Measurements from ENCODE around the gene GABBR2.
"Not testable (repeated sequence)": the region's sequence is repeated elsewhere in the genome, so short reads cannot be mapped to it uniquely, and the experiment has no call there.

The GABBR2 gene

DNA sequence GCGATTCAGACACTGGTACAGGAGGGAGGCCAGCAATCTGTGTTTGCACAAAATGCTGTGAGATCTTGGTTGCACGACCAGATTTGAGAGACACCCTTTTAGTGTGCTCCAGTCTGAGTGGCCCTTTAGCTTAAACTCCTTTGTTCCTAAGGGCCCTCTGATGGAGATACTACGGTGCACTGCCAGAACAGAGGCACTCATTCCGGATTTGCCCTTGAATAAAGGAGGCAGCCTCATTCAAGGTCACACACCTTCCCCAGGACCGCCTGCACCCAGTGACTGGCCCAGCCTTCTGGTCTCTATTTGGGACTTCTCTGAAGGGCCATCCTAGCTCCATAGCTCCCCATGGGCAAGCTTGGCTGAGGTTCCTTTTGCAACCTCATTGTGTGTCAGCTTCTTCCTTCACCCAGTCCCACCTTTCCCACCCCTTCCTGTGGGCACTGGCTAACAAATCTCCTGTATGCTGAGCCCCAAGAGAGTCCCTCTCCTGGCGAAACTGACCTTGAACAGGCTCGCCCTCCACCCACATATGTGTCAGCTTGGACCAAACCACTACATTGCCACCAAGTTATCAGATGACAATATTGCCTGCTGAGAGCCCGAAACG is 191.7 kb downstream of the GABBR2 start:
- Histone ChIP-seq H3K9me3 (ENCODE audit: severe bottlenecking) (no peaks in the 10 kb centered on the region), H3K27me3 (ENCODE audit: insufficient read depth, poor library complexity, severe bottlenecking) (no peaks in the 10 kb centered on the region), H3K4me1 (ENCODE audit: insufficient read depth, poor library complexity, severe bottlenecking) (peaks cover 4% of the 10 kb centered on the region), H3K27ac (ENCODE audit: poor library complexity, severe bottlenecking) (no peak overlapping the region), H3K4me3 (ENCODE audit: severe bottlenecking) (no peak overlapping the region), H3K36me3 (ENCODE audit: low read depth) (no peaks in the 10 kb centered on the region)
- TF ChIP-seq, protein P1, sequence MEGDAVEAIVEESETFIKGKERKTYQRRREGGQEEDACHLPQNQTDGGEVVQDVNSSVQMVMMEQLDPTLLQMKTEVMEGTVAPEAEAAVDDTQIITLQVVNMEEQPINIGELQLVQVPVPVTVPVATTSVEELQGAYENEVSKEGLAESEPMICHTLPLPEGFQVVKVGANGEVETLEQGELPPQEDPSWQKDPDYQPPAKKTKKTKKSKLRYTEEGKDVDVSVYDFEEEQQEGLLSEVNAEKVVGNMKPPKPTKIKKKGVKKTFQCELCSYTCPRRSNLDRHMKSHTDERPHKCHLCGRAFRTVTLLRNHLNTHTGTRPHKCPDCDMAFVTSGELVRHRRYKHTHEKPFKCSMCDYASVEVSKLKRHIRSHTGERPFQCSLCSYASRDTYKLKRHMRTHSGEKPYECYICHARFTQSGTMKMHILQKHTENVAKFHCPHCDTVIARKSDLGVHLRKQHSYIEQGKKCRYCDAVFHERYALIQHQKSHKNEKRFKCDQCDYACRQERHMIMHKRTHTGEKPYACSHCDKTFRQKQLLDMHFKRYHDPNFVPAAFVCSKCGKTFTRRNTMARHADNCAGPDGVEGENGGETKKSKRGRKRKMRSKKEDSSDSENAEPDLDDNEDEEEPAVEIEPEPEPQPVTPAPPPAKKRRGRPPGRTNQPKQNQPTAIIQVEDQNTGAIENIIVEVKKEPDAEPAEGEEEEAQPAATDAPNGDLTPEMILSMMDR (IDR thresholded peaks at IDR 0.05; ENCODE audit: poor library complexity, severe bottlenecking): no peak
- DNase-seq (ENCODE audit: low spot score) (no peak), ATAC-seq (ENCODE audit: low read depth) (no peak)

- no peaks in the 10 kb centered on the region for H3K9me3 ChIP-seq (ENCODE audit: severe bottlenecking)
- no peak overlapping the region for H3K4me3 ChIP-seq (ENCODE audit: severe bottlenecking)
- peaks cover 4% of the 10 kb centered on the region for H3K4me1 ChIP-seq (ENCODE audit: insufficient read depth, poor library complexity, severe bottlenecking)
- DNase-seq (ENCODE audit: low spot score) (no peak), ATAC-seq (ENCODE audit: low read depth) (no peak)
- no peaks in the 10 kb centered on the region for H3K27me3 ChIP-seq (ENCODE audit: insufficient read depth, poor library complexity, severe bottlenecking)
- H3K36me3 ChIP-seq (ENCODE audit: low read depth): no peaks in the 10 kb centered on the region
- TF ChIP-seq, protein P1 (IDR thresholded peaks at IDR 0.05; ENCODE audit: poor library complexity, severe bottlenecking): no peak
- no peak overlapping the region for H3K27ac ChIP-seq (ENCODE audit: poor library complexity, severe bottlenecking)
Observed at GRCh38 chr9:98516205-98516896, 192.4 kb downstream of the GABBR2 start.

DNA sequence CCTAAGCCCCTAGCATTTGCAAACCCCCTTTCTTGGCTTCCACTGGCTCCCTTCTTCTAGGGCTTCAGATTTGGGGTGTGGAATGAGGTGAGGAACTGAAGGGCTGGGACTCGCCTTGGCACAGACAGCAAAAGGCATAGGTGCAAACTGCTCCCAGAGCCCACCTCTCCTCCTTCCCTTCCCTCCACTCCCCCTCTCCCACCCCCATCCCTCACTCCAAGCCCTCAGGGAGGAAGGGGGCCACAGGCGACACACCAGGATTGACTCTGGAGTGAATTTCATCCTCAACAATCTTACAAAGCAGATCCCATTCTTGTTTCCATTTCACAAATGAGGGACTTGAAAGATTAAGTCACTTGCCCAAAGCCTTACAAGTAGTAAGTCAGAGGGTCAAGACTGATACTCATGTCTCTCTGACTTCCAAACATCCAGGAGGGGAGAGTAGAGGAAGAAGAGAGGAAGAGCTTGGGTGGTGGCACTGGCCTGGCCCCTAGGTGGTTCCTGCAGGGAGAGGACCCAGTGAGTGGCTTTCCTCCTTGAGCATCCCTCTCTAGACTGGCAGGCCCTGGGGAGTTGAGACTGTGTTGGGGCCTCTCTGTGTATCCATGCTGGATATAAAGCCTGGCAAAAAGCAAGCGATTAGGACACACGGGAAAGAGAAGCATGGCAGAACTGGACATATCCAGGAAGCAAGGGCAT is 193.1 kb downstream of the GABBR2 start:
- H3K27me3 ChIP-seq (ENCODE audit: insufficient read depth, poor library complexity, severe bottlenecking): no peaks in the 10 kb centered on the region
- DNase-seq (ENCODE audit: low spot score) (no peak), ATAC-seq (ENCODE audit: low read depth) (no peak)
- no peaks in the 10 kb centered on the region for H3K36me3 ChIP-seq (ENCODE audit: low read depth)
- peaks cover 1% of the 10 kb centered on the region for H3K4me1 ChIP-seq (ENCODE audit: insufficient read depth, poor library complexity, severe bottlenecking)
- TF ChIP-seq, protein P1 (IDR thresholded peaks at IDR 0.05; ENCODE audit: poor library complexity, severe bottlenecking): no peak
- H3K27ac ChIP-seq (ENCODE audit: poor library complexity, severe bottlenecking): no peak overlapping the region
- H3K4me3 ChIP-seq (ENCODE audit: severe bottlenecking): no peak overlapping the region
- no peaks in the 10 kb centered on the region for H3K9me3 ChIP-seq (ENCODE audit: severe bottlenecking)

- TF ChIP-seq, protein P1 (IDR thresholded peaks at IDR 0.05; ENCODE audit: poor library complexity, severe bottlenecking): no peak
- H3K36me3 ChIP-seq (ENCODE audit: low read depth): no peaks in the 10 kb centered on the region
- no peaks in the 10 kb centered on the region for H3K4me1 ChIP-seq (ENCODE audit: insufficient read depth, poor library complexity, severe bottlenecking)
- H3K27me3 ChIP-seq (ENCODE audit: insufficient read depth, poor library complexity, severe bottlenecking): no peaks in the 10 kb centered on the region
- no peak overlapping the region for H3K4me3 ChIP-seq (ENCODE audit: severe bottlenecking)
- ATAC-seq (ENCODE audit: low read depth) (no peak), DNase-seq (ENCODE audit: low spot score) (no peak)
- no peaks in the 10 kb centered on the region for H3K9me3 ChIP-seq (ENCODE audit: severe bottlenecking)
- H3K27ac ChIP-seq (ENCODE audit: poor library complexity, severe bottlenecking): no peak overlapping the region
Observed at GRCh38 chr9:98514841-98515240, 193.9 kb downstream of the GABBR2 start.

DNA sequence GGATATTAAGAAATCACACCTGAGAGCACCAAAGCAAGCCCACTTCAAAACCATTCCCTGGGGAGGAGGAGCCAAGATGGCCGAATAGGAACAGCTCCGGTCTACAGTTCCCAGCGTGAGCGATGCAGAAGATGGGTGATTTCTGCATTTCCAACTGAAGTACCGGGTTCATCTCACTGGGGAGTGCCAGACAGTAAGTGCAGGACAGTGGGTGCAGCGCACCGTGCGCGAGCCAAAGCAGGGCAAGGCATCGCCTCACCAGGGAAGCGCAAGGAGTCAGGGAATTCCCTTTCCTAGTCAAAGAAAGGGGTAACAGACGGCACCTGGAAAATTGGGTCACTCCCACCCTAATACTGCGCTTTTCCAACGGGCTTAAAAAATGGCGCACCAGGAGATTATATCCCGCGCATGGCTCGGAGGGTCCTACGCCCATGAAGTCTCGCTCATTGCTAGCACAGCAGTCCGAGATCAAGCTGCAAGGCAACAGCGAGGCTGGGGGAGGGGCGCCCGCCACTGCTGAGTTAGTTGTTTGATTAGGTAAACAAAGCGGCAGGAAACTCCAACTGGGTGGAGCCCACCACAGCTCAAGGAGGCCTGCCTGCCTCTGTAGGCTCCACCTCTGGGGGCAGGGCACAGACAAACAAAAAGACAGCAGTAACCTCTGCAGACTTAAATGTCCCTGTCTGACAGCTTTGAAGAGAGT is 200.4 kb downstream of the GABBR2 start:
- ATAC-seq (ENCODE audit: low read depth); H3K27ac ChIP-seq (ENCODE audit: poor library complexity, severe bottlenecking); H3K9me3 ChIP-seq (ENCODE audit: severe bottlenecking): not testable (repeated sequence)

More for the DNA sequence above, 200.4 kb downstream of the GABBR2 start:
- not testable (repeated sequence) for H3K27me3 ChIP-seq (ENCODE audit: insufficient read depth, poor library complexity, severe bottlenecking); H3K4me1 ChIP-seq (ENCODE audit: insufficient read depth, poor library complexity, severe bottlenecking); H3K4me3 ChIP-seq (ENCODE audit: severe bottlenecking); H3K36me3 ChIP-seq (ENCODE audit: low read depth); DNase-seq (ENCODE audit: low spot score)
